Measurements from ENCODE around the gene IFITM5. TPM values are rescaled to one million over a fixed set of nuclear protein-coding genes. Genes with fewer than 3 reads are reported as not detected.
A peak's percentile ranks its signal among the peaks of the same experiment; 100 is the strongest.

The IFITM5 gene
- total and polyA plus RNA-seq, 12 donors: not detected

GRCh38 chr11:283405-284104 is 15.8 kb downstream of the IFITM5 start:
- Histone ChIP-seq H3K4me3 (no peak overlapping the region), H3K36me3 (no peaks in the 10 kb centered on the region), H3K27ac (no peak overlapping the region), H3K27me3 (peaks cover 33 to 96% (median 86%) of the 10 kb centered on the region in 7 donors), H3K4me1 (peaks cover 5 to 42% (median 33%) of the 10 kb centered on the region in 9 donors), H3K9me3 (no peaks in the 10 kb centered on the region)
- WGBS, 2 donors: 85 to 86% methylated on average over 22 to 23 of the region's 23 CpGs
- no peak for TF ChIP-seq CTCF (IDR thresholded peaks at IDR 0.05)
- DNase-seq: peak in 1 of 2 donors; percentile 1
- no peak for ATAC-seq
- intact Hi-C loops (cut with DNase I): no loop called here

GRCh38 chr11:282630-283360 is 16.5 kb downstream of the IFITM5 start:
- Histone ChIP-seq H3K27me3 (peaks cover 33 to 96% (median 90%) of the 10 kb centered on the region in 7 donors), H3K9me3 (no peaks in the 10 kb centered on the region), H3K4me1 (peaks cover 5 to 36% (median 26%) of the 10 kb centered on the region in 9 donors), H3K27ac (no peak overlapping the region), H3K4me3 (no peak overlapping the region), H3K36me3 (no peaks in the 10 kb centered on the region)
- ATAC-seq (no peak), DNase-seq (peak in 1 of 2 donors; percentile 0)
- no peak for TF ChIP-seq CTCF (IDR thresholded peaks at IDR 0.05)
- intact Hi-C loops (cut with DNase I): no loop called here
- 57 to 63% methylated on average over 12 to 13 of the region's 13 CpGs for WGBS, 2 donors

- peak overlapping the region in 1 of 10 donors; percentile 44 for H3K4me3 ChIP-seq
- DNase-seq (no peak), ATAC-seq (no peak)
- peaks cover 33 to 96% (median 92%) of the 10 kb centered on the region in 7 donors for H3K27me3 ChIP-seq
- no peaks in the 10 kb centered on the region for H3K36me3 ChIP-seq
- TF ChIP-seq CTCF (IDR thresholded peaks at IDR 0.05): no peak
- intact Hi-C loops (cut with DNase I): no loop called here
- no peaks in the 10 kb centered on the region for H3K9me3 ChIP-seq
- peaks cover 5 to 35% (median 26%) of the 10 kb centered on the region in 9 donors for H3K4me1 ChIP-seq
- WGBS, 2 donors: 63 to 65% methylated on average over 4 of the region's 4 CpGs
- H3K27ac ChIP-seq: no peak overlapping the region
Observed at GRCh38 chr11:282171-282570, 17.2 kb downstream of the IFITM5 start.

- 37 to 38% methylated on average over 26 of the region's 26 CpGs for WGBS, 2 donors
- intact Hi-C loops (cut with DNase I): no loop called here
- no peak for ATAC-seq
Observed at GRCh38 chr11:281486-282161, 17.7 kb downstream of the IFITM5 start.

More at GRCh38 chr11:281486-282161, 17.7 kb downstream of the IFITM5 start:
- Histone ChIP-seq H3K27me3 (peaks cover 33 to 98% (median 94%) of the 10 kb centered on the region in 7 donors), H3K36me3 (no peaks in the 10 kb centered on the region), H3K4me3 (peak overlapping the region in 3 of 10 donors; percentile 33 to 46 (median 44)), H3K4me1 (peaks cover 5 to 35% (median 26%) of the 10 kb centered on the region in 9 donors), H3K9me3 (no peaks in the 10 kb centered on the region), H3K27ac (peak overlapping the region in 1 of 10 donors; percentile 61)
- no peak for TF ChIP-seq CTCF (IDR thresholded peaks at IDR 0.05)
- peak in 1 of 2 donors; percentile 1 for DNase-seq
